GM12891 (cell line): ENCODE measurements around the gene MPZL1.

Source experiments
- DNase-seq: peaks from one replicate; pipeline ENCODE4 v3.0.0; 2011; ENCODE audit warnings: low spot score; ENCODE audit not compliant: insufficient read length
- FAIRE-seq: peaks from 2 replicates; lab custom pipeline; 2011; peaks lifted over from hg19 to GRCh38; lab: Jason Lieb, UNC
- PAX5 ChIP-seq: IDR thresholded peaks from 2 replicates; pipeline ENCODE4 v1.6.1; 2011; ENCODE audit warnings: low read length, moderate library complexity, mild to moderate bottlenecking; ENCODE audit not compliant: insufficient read depth, severe bottlenecking
- POLR2A ChIP-seq: IDR thresholded peaks from 2 replicates; pipeline ENCODE4 v1.6.1; 2011; ENCODE audit warnings: low read depth, low read length, control low read depth
- POLR2AphosphoS5 ChIP-seq: IDR thresholded peaks from 2 replicates; pipeline ENCODE4 v1.6.1; 2011; ENCODE audit warnings: low read depth, low read length, control low read depth
- POU2F2 ChIP-seq: IDR thresholded peaks from 2 replicates; pipeline ENCODE4 v1.6.1; 2011; ENCODE audit warnings: low read depth, mild to moderate bottlenecking, control low read depth, low read length, moderate library complexity
- SPI1 ChIP-seq: IDR thresholded peaks from 2 replicates; pipeline ENCODE4 v1.6.1; 2011; ENCODE audit warnings: low read depth, low read length, control low read depth
- TAF1 ChIP-seq: IDR thresholded peaks from 2 replicates; pipeline ENCODE4 v1.6.1; 2011; ENCODE audit warnings: low read depth, low read length, control low read depth

MPZL1 gene

GRCh38 chr1:167706931-167707877 is 14.6 kb upstream of the MPZL1 start:
- no peak for TF ChIP-seq PAX5
- no peak for TF ChIP-seq POLR2A
- DNase-seq (no peak), FAIRE-seq (peak; percentile 83)

GRCh38 chr1:167707942-167708341 is 13.8 kb upstream of the MPZL1 start:
- TF ChIP-seq POLR2A, result no peak
- TF ChIP-seq SPI1, result no peak
- no peak for TF ChIP-seq POLR2AphosphoS5
- TF ChIP-seq PAX5, result no peak
- TF ChIP-seq POU2F2, result no peak
- TF ChIP-seq TAF1, result no peak
- DNase-seq (no peak), FAIRE-seq (peak; percentile 33)

DNA sequence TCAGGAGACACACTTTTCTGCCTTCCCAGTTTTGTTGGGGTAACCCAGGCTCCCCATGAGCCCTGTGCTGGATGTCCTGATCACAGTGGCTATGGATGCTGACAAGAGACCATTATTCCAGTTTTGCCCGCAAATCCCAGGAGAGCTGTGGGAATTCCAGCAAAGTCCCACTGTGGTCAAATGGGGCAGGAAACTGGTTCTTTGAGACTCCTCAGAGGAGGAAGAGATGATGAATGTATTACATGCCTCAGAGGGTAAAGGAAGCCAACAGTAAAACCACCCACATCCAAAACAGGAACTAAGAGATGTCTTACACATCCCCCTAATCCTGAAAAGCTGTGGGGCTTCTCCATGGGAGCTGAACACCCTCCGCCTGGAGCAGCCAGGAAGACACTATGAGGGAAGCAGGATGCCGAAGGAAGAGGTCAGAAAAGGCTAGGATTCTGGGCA is 12.8 kb upstream of the MPZL1 start:
- DNase-seq (no peak), FAIRE-seq (peak; percentile 40)
- TF ChIP-seq SPI1 (peak; percentile 45; the same call in 1 of the 2 replicates), POLR2AphosphoS5 (no peak)

DNA sequence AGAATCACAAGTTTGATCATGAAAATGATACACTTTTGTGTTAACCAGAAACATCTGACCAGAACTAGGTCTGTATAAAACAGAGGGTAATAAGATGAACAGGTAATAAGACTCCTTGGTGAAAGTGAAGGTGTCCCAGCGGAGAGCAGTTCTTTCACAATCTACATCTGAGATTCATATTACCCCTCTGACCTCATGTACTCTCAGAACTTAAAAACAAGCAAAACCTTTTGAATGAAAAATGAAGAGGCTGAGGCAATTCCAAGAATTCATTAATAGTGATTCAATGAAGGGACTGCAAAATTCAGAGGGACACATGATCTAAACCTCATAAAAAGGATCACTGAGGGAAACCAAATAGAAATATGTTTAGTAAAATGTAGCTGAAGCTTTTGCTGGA is 10.9 kb upstream of the MPZL1 start:
- no peak for TF ChIP-seq POLR2A
- TF ChIP-seq TAF1, result no peak
- TF ChIP-seq SPI1, result no peak
- no peak for TF ChIP-seq PAX5
- no peak for TF ChIP-seq POLR2AphosphoS5
- TF ChIP-seq POU2F2, result no peak
- FAIRE-seq, result no peak

DNA sequence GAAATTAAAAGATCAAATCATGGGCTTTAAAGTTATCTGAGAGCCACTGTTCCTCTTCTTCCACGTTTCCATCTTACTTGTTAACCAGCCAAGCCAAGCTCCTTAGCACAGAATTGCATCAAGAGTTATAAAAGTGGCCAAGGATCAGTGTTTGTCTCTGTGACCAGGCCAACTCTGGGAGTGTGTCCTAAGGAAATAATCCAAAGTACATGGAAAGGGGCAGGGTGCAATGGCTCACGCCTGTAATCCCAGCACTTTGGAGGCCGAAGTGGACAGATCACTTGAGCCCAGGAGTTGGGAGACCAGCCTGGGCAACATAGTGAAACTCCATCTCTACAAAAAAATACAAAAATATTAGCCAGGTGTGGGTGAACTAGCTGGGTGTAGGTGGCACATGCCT is 10.0 kb upstream of the MPZL1 start:
- no peak for TF ChIP-seq PAX5
- no peak for TF ChIP-seq SPI1
- TF ChIP-seq POLR2AphosphoS5, result no peak
- no peak for TF ChIP-seq POU2F2
- TF ChIP-seq TAF1, result no peak
- TF ChIP-seq POLR2A, result no peak
- no peak for DNase-seq
- no peak for FAIRE-seq

More for the DNA sequence above, 10.9 kb upstream of the MPZL1 start:
- no peak for DNase-seq

DNA sequence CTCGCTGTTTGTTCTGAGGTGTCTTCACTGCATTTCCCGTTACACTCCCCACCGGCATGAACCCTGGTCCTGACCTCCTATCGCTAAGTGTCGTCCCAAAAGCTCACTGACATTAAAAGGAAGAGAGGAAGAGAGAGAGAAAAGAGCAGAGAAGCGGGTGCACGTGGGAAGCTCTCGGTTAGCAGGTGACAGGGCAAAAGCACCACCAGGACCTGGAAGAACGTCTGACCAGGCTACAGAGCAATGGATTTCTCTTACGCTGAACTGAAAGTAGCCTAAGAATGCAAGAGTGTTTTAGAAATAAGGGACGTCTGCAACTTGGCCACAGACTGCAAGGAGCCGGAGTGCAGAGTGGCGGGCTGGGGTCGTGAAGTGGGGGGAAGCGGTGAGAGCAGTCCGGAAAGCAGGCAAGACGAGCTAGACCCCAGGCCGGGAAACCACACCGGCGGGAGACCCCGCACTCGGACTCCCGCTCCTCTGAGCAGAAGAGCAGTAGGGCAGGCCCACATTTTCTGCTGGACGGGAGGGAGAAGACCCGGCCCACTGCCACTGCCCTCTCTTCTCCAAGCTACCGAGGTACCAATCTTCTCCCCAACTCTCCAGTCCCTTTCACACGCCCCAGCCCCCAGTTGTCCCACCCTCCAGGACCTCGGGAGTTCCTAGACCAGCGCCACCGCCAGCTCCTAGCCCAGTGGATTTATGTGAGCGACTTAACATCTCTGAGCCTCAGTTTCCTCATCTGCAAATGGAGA is 8.3 kb upstream of the MPZL1 start:
- TF ChIP-seq POLR2AphosphoS5, result no peak
- FAIRE-seq (peak; percentile 40), DNase-seq (no peak)

DNA sequence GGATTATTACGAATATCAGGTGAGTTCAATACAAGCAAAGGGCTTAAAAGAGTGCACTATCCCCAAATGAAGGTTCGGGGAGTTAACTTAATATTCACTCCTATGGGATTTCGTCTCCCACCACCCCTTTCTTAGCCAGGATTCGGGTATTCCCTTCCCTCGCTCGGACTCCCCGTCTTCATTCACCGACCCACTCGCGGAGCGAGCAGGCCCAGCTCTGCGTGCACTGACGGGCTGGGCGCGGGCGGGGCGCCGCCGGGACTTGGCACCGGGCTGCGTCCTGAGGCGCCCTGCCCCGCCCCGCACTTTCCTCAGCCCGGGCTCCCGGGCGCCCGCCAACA is 7.7 kb upstream of the MPZL1 start:
- FAIRE-seq (no peak), DNase-seq (no peak)
- TF ChIP-seq POU2F2, result no peak
- no peak for TF ChIP-seq SPI1
- no peak for TF ChIP-seq PAX5
- no peak for TF ChIP-seq TAF1
- TF ChIP-seq POLR2AphosphoS5, result no peak
- TF ChIP-seq POLR2A, result no peak

GRCh38 chr1:167714439-167715156 is 7.2 kb upstream of the MPZL1 start:
- DNase-seq (peak; percentile 32), FAIRE-seq (peak; percentile 82)
- no peak for TF ChIP-seq SPI1
- peak; percentile 43; the same call in 1 of the 2 replicates for TF ChIP-seq TAF1
- TF ChIP-seq POLR2AphosphoS5, result 0 out of 2 replicates have a peak, but pooled peaks have one; percentile 33
- peak; percentile 24; the same call in 1 of the 2 replicates for TF ChIP-seq POU2F2
- no peak; the same call in 1 of the 2 replicates for TF ChIP-seq POLR2A

GRCh38 chr1:167715157-167715999 is 6.4 kb upstream of the MPZL1 start:
- no peak for DNase-seq
- no peak for TF ChIP-seq POLR2A
- TF ChIP-seq TAF1, result no peak
- no peak for TF ChIP-seq PAX5
- no peak for TF ChIP-seq SPI1
- TF ChIP-seq POU2F2, result no peak; the same call in 1 of the 2 replicates
- TF ChIP-seq POLR2AphosphoS5, result no peak
- FAIRE-seq, result peak; percentile 85
